ENCODE data around the gene PRR7.

PRR7 gene

DNA sequence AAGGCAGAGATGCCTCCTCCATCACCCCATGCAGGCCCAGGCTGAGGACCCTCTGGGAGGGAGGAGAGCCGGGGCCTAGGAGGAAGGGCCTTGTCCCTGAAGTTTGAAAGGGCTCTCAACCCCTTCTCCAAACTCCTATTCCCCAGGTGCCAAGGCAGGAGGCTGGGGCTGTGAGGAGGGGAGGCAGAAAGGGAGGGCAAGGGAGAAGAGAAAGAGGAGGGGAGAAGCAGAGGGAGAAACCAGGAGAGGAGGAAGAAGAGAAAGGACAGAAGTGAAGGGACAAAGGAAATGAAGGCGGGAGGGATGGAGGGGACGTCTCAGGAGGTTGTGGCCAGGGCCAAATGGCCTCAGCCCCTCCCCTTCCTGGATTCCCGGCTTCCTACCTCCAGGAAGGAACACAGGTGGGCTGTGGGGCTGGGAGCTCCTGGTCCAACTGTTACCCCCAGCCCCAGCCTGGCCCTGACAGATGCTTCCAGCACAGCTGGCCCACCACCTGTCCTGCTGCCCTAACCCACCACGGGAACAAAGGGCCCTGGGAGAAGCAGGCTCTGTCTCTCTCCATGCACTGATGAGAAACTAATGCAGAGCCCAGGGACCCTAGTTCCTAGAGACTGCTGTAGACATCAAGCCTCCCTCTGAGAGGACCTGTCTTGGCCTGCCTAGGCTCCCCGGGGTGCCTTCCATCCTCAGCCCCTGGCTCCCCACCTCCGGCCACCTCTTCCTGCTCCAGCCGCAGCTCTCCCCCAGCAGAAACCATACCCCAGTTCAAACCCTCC is 23.3 kb downstream of the PRR7 start:
- DNase-seq (ENCODE audit: low read depth), result no peak

DNA sequence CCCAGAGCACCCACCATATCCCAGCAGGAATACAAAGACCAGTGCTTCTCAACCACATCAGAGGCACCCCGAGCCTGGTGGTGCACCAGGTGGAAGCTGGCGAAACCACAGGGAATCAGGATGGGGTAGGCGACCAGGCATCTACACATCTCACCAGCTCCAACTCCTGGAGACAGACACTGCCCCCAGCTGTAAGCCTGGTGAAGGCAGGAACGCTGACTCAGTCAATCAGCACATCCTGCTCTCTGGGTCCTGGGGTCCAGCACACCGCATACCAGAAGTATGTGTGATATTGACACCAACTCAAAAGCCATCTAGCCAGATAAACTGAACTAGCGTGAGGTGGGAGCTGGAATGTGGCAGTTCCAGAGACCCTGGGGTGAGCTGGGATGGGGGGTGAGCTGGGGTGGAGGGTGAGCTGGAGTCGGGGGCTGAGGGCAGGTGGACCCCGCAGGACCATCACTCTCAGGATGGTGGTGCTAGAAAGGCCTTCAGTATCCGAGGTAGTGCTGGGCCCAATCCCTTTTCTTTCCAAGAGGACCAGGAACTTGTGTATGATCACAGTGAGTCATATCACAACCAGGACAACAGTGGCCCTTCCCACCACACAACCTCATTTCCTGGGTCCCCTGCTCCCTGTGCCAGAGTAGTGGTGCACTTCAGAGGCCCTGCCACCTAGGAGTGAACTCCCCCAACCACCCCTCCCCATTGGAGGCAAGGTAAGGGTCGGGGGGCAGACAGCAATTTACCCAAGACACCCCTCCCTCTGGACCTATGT is 24.3 kb downstream of the PRR7 start:
- DNase-seq (ENCODE audit: low read depth), result no peak

DNA sequence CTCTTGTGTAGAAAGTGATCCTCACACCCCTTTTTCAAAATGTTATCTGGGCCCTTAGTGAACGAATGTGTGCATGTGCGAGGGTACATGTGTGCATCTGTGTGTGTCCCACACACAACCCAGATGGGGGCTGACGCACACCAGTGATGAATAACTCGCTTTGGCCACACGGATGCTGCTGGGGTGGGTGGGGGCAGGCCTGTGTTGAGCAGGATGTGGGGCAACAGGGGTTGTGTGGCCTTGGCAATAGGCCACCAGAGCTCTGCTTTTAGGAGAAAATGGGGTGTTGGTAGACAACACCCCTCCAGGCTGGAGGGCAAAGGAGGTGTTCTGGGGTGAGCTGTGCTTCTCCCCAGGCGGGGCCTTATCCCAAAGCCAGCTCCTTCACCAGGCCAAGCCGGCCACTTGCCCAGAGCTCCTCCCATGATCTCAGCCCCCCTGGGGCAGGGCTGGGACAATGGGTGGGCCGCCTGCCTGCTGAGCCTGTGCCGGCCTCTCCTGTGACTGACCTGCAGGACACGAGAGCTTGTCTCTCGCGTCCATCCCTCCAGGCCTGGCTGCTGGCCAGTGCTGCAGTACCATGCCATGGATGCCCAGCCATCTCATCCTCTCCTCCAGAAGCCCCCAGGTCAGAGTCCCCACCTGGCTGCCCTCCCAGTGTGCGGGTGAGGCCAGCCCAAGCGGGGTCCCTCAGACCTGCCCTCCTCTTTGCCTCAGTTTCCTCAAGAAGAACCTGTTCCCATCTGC is 25.2 kb downstream of the PRR7 start:
- no peak for DNase-seq (ENCODE audit: low read depth)

DNA sequence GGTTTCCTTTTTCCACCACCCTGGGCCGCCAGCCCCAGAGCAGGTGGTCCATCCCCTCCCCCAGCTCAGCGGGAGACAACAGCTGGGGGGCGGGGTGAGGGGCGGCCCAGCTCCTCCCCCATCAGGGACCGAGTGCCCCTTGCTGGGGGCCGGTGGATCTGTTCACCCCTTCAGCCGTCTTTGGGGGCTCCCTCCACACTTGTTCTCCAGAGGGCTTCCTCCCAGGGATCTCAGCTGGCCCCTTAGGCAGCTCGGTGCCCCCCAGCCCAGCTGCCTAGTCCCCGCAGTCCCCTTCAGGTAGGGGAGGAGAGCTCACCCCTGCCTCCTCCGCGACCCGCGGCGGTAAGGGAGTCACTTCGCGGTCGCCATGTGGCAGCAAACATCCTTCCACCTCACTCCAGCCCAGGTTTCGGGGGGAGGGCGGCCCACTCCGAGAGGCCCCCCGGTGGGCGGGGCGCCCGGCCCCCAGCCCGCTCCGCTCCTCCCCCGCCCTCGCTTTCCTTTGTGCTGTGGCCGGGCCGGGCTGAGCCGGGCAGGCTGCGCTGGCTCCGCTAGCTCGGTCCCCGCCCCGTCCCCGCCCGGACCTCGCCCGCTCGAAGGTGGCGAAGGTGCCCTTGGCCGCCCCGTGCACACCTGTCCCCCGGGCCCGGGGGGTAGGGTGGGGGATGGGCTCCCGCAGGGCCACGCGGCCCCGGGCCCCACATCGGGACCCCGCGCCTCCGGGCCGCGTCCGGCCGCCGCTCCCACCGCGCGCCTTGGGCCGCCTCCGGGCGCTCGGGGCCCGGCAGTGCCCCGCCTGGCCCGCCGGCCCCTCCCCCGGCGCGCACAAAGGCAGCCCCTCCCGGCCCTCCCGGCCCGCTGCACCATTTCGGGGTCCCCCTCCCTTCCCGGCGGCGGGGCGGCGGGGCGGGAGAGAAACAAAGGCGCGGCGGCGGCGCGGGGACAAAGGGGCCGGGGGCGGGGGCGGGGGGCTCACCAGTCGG is 26.1 kb downstream of the PRR7 start:
- DNase-seq (ENCODE audit: low read depth), result no peak

DNA sequence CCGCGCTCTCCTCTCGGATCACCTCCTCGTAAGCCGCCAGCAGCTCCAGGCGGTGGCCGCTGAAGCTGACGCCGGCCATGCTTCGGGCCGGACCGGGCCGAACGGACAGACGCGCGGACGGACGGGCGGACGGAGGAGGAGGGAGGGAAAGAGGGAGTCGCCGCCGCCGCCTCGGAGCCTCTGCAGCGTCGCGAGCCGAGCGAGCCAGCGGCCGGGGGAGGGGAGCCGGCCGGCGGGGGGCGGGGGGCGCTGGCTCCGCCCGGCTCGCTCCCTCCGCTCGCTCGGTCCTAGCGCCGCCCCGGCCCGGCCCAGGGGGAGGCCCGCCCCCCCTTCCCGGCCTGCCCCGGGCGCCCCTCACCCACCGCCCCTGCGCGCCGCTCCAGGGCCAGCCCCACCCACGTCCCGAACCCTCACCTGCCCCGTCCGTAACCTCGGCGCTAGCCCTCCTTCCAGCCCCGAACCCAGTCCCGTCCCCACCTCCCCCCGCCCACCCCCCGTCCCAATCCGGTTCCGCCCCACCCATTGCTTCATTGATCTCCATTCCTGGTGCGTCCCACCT is 26.9 kb downstream of the PRR7 start, which contains the start of gene DBN1:
Gene DBN1 (minus strand): TSS at position 192 of the 559 bp plus-strand sequence. CDS start 113 bp downstream, at position 79.
- no peak for DNase-seq (ENCODE audit: low read depth)

DNA sequence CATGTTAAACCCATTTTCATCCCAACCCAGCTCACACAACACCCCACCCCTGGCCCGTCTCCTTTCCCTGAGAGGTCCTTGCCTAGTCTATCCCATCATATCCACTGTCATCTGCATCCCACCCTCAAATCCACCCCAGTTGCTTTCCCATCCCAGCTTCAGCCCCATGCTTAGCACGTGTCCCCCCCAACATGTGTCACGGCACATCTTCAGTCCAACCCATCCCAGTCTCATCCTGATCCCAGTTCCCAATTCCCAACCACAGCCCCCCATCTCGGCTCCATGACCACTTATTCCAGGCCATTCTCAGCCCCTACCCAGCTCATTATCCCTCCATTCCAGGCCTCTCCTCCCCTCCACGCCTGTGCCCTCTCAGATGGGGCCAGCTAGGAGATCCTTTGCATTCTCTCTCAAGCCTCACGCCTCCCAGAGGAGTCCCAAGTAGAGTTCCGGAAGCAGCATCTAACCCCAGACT is 27.4 kb downstream of the PRR7 start:
- no peak for DNase-seq (ENCODE audit: low read depth)

DNA sequence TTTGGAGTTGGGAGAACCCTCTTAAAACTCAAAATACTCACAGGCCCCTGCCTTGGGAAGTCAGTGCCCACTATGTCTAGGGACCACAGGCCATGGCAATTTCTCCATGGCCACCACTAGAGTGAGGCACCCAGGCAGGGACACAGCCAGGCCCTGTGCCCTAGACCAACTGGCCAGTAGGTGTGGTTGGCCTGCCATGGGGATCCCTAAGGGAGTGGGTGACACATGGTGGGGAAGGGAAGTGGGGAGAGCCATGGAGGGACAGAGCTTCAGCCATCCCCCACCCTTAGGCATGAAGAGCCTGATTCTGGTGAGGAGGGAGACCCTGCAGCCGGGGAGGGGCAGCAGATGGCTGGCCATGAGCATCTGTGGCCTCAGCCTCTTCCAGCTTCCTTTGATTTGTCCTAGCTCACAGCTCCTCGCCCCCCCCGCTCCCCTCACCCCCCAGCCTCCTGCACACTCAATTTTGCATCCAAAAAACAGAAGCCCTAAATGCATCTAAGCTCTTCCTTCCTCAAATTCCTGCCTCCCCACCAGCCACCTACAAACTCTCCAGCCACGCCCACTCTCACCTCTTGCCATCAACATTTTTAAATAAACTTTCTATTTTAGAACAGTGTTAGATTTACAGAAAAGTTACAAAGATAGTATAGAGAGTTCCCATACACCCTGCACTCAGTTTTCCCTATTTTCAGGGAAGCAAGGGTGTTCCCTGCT is 28.4 kb downstream of the PRR7 start:
- no peak for DNase-seq (ENCODE audit: low read depth)

DNA sequence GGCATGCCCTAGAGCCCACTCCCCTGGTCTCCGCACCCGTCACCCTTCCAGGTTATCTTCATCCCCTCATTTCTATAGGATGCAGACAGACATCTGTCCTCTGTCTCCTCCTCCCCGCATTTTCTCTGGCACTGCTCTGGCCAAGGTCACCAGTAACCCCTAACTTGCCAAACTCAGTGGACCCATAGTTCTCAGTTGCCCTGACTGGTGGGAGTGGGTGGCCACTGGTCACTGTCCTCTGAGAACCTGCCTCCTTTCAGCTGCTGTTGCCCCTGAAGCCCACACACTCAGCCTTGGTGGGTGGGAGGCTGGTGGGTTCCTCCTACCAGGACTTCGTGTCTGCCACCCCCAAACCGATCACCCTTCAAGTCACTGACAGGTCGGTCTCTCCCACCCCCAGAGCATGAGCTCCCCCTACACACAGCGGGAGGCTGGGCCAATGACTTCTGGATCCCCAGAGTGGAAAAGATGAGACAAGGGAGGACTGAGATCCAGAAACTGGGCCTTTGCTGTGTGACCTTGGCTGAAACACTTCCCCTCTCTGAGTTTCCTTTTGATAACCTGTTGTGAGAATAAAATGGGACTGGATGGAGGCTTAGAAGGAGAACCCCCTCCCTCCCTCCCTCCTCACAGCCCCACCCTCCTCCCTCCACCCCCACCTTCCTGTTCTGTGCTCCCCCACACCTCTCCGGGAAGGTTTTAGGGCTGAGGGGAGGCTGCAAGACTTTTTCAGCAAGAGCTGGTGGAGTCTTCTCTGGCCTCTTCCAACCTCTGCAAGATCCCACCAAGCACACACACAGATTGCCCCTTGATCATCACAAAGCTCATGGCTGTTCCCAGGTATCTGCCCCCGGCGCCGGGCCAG is 29.2 kb downstream of the PRR7 start:
- DNase-seq (ENCODE audit: low read depth), result no peak

DNA sequence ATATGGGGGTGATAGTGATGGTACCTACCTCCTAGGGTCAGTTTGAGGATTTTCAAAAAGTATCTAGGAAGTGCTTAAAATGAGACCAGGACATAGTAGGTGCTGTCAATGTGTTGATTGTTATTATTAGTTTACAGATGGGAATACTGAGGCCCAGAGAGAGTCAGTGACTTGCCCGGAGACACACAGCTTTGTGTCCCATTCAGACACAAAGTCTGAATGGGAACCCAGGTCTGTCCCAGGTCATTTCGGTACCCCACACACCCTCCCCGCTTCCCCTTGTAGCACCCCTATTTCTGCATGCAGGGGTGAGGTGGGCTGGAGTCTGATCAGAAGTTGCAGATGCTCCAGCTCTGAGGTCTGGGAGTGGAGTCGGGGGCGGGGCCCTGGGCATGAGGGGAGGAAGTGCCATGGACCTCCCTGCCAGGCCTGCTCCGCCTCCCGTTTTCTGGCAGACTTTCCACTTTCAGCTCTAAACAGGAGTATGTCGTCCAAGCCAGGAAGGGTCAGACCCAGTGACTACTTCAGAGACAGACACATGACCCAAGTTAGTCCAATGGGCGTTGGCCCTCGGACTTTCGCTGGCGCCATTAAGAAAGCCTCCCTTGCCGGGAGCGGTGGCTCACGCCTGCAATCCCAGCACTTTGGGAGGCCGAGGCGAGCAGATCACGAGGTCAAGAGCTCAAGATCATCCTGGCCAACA is 30.1 kb downstream of the PRR7 start:
- no peak for DNase-seq (ENCODE audit: low read depth)

DNA sequence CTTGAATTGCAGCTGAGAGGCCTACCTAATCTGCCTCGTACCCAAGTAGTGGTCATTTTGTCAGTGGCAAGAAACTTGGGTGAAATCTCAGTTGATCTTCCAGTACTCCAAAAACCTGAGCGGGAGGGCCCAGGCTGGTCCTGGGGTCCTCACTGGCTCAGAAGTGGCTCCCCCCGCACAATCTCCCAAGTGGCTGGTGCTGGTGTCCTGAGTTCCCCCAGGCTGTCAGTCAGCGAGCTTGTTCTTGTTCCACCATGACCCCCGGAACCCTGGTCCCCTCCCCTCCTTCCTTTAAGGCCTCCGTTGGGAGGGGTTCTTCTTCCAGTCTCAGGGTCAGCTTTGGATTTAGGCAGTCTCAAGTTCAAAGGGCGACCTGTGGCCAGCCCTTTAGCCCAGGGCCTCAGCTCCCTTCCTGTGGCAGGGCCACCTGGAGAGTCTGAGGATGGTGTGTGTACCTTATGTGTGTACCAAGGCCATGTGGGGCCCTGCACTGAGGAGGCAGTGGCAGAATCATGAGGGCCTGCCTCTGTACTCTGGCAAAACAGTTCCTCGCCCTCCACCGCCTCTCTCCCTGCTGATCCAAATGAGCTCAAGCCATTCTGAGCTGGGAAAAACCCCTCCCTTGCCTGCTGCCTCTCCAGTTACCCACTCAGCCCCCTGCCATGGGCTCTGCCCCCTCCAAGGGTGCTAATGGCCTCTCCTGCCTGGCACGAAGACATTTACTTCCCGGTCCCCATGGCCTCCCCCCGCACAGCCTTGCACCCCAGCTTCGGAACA is 31.3 kb downstream of the PRR7 start:
- DNase-seq (ENCODE audit: low read depth), result no peak

DNA sequence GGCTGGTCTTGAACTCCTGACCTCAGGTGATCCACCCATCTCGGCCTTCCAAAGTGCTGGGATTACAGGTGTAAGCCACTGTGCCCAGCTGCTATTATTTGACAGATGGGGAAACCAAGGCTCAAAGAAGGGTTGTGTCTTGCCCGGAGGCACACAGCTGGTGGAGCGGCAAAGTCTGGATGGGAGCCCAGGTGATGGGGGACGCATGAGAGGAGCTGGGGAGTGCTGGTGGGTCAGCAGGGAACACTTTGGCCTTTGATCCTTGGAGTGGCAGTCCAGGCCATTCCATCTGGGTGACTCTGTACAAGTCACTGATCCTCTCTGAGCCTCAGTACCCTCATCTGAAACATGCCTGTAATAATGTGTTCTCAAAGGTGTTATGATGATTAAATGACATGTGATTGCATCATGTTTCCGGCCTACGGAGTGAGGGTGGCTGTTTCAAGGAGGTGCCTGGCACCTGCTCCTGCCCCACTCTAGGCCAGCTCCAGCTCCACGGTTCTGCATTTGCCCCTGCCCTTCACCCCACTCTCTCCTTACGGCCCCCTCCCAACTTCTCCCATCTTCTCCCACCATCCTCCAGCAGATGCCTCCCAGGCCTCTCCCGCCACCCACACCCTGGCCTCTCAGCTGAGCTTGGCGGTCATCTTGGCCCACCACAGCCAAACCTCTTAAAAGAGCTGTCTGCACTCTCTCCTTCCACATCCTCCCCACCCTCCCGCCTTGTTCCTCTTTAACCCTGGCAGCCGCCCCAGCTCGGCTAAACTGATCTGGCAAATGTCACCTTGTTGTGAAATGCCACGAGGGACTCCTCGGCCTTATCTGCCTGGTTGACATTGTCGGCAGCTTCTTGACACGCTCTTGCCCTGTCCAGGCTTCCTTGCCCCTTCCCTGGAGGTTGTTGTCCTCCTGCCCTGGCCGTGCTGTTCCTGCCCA is 32.4 kb downstream of the PRR7 start:
- no peak for DNase-seq (ENCODE audit: low read depth)

DNA sequence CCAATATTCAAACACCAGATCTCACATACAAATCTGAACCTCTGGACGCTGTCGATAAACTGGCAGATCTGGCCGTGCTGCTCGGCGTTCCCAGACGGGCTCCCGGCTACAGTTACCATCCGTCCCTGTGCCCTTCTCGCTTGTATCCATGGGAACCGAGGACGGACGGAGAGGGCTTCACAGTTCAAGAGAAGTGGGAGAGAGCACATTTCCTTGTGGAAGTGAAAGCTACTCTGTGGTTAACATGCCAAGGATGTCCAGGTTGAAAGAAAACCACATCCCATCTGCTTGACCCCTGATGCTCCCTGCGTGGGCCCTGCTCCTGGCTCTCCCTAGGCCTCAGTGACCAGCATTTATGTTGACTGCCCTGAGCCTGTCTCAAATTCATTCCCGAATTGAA is 33.2 kb downstream of the PRR7 start:
- no peak for DNase-seq (ENCODE audit: low read depth)

DNA sequence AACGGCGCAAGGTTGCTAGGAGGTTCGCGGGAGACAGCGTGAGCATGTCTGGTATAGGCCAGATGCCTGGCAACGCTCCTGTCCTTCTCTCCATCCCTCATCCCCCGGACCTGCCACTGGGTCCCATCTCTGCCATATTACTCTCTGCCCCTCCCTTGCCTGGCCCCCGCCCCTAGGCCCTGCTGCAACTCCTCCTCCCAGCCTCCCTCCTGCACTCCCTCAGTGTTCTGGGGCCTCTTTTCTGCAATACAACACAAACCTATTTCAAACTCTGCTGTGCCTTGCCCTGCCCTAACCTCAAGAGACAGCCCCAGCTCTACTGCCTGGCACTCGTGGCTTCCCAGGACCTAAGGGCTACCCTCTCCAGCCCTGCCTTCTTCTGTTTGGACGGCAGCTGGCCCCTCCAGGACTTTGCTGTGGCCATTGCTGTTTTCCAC is 35.8 kb downstream of the PRR7 start:
- no peak for DNase-seq (ENCODE audit: low read depth)

DNA sequence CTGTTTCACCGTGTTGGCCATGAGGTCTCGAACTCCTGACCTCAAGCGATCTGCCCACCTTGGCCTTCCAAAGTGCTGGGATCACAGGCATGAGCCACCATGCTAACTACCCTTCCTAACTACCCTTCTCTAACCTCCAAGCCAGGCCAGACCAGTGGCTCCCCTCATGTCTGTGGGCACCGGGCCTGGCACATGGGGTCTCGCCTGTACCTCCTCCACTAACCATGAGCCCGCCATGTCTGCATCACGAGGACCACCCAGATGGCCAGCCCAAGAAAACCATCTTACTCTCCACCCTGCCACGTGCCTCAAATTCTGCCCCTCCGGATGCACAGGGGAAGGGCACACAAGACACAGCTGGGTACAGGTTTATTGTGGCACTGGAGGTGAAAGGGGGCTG is 36.4 kb downstream of the PRR7 start:
- no peak for DNase-seq (ENCODE audit: low read depth)

DNA sequence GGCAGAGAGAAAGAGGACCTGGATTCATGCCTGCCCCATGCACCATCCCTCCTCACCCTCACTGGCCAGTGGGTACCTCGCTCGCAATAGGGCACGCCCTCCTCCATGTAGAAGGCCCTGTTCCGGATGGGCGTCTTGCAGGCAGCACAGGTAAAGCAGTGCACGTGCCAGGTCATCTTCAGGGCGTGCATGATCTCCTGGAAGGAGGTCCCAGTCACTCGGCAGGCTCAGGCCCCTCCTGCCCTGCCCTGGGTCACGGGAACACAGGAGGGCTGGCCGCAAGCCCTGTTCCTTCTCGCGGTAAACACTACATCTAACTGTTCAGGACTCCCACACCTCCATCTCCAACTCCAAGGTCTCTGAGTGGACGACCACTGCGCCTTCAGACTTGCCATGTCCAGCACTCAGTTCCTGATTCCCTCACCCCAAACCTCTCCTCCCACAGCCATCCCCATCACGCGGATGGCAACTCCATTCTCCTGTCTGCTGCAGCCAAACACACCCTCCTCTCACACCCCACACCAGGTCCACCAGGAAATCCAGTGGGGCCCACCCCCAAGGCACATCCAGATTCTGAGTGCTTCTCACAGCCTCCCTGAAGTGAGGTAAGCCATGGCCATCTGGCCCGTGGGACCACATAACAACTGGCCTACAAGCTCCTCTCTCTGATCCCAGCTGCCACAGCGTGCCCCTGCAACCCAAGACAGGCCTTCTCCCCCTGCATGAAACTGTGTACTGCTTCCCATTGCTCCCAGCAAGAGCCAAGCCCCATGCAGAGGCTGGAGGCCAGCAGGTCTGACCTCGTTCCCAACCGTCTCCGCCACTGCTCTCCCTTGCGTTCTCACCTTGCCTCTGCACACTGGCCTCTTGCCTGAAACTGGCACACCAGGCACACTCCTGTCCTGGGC is 37.6 kb downstream of the PRR7 start:
- no peak for DNase-seq (ENCODE audit: low read depth)

Measured in stimulated activated CD8-positive, alpha-beta memory T cell treated with anti-CD3 and anti-CD28 coated beads, Interleukin-15, amount 100 ng/mL, for 24 hours (primary cell).